HG03354 (cell line): Measurements from ENCODE around the gene SLIRP.
"Not testable (repeated sequence)": the region's sequence is repeated elsewhere in the genome, so short reads cannot be mapped to it uniquely, and the experiment has no call there.

Source experiments
- ATAC-seq: cut with Tn5 transposase; IDR thresholded peaks from one replicate; pipeline ENCODE4 v1.9.1; 2021; ENCODE audit warnings: mild to moderate bottlenecking; ENCODE audit not compliant: unreplicated experiment, poor library complexity, severe bottlenecking

Gene SLIRP

DNA sequence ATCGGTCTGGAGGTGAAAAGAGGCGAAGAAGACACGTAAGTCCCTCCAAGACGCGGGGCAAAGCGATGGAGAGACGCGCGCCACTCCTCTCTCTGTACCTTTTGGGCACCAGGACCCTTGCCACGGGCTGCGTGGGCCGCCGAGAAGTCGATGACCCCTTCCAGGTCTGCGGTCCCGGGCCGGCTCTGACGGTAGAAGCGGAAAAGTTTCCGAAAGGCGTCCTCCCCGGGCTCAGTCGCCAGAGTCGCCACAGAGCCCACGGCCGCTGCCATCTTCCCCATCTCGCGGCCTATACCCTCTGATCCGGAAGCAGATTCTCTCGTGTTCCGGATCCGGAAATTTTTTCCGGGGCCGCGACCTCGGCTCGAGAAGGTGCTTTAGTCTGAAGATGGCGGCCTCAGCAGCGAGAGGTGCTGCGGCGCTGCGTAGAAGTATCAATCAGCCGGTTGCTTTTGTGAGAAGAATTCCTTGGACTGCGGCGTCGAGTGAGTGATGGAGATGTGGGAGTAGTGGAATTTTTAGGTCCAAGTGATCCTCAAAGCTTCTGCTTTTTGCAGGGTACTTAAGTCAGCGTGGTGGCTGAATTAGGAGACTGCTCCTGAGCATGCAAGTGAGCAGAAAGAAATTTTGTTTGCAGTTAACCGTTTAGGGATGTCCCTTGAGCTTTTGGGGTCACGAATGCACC lies at the start of gene SLIRP, which contains the start of gene ALKBH1:
SLIRP (plus strand) TSS at position 380 of the 685 bp plus-strand sequence; CDS start at position 389, 9 bp downstream.
ALKBH1 (minus strand) TSS at position 300 of the 685 bp plus-strand sequence; CDS start at position 281, 19 bp downstream.
- ATAC-seq: peak; percentile 99

DNA sequence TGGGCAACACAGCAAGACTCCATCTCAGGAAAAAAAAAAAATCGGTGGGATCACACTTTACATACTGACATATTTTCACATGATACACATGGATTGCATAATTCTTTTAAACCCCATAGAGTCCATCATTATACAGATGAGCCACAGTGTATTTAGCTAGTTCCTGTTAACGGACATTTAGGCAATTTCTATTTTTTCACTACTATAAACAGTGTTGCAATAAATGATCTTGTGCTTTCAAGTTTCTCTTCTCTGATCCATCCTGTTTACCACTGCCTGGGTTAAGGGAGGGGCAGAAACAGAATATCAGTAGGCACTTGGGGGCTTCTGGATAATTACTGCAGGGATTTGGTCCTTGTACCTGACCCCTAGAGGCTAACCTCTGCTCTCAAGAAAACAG lies 48.1 kb upstream of the SLIRP start:
- no peak for ATAC-seq

DNA sequence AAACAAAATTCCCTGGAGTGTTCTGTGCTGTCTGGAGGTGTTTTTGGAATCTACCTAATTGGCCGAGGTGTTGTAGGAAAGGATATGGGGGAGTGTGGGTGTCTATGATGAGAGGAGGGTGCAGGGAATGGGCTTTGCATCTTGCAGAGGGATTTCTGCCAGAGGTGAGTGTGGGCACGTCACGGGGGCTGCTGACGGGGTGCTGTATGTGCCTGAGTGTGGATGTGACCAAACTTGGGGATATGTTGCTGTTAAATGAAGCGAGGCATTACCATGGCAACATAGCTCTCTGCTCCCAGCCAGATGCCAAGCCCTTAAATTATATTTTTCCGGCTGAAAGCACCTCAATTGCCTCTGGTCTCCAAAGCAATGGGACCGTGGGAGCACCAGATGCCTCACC lies 47.1 kb upstream of the SLIRP start:
- ATAC-seq: no peak

DNA sequence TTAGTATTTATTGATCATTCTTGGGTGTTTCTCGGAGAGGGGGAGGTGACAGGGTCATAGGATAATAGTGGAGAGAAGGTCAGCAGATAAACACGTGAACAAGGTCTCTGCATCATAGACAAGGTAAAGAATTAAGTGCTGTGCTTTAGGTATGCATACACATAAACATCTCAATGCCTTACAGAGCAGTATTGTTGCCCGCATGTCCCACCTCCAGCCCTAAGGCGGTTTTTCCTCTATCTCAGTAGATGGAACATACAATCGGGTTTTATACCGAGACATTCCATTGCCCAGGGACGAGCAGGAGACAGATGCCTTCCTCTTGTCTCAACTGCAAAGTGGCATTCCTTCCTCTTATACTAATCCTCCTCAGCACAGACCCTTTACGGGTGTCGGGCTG lies 46.3 kb upstream of the SLIRP start:
- not testable (repeated sequence) for ATAC-seq

DNA sequence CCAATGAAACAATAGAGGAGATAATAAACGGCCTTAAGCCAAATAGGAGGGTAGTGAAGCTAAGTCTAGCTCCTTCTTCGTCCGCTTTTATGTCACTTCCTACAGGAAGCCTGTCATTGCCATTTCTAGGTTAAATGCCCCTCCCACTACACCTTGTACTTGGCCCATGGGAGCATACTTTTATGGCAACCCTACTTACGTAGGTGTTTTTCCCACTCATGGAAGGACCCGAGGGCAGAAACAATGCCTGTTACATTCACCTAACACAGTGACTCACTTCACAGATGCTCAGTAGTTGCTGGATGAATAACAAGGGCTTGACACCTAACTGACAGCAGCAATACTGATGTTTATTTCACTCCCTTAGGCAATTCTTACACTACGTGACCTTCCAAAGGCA lies 44.6 kb upstream of the SLIRP start:
- no peak for ATAC-seq

DNA sequence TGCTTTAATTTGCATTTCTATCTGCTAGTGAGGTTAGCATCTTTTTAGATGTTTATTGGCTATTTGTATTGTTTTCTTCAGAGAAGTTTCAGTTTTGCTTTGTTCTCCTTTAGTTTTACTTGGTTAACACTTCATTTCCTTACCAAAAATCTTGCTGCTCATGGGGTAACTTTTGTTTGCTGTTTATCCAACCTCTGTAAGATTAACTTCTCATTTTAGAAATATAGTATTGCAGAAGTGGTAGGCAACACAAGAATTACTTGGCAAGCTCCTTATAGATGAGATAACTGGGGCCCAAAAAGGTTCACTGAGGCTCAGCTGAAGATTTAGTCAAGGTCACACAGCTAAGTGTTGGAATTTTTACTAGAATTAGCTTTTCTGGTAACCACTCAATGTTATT lies 40.6 kb upstream of the SLIRP start:
- no peak for ATAC-seq

DNA sequence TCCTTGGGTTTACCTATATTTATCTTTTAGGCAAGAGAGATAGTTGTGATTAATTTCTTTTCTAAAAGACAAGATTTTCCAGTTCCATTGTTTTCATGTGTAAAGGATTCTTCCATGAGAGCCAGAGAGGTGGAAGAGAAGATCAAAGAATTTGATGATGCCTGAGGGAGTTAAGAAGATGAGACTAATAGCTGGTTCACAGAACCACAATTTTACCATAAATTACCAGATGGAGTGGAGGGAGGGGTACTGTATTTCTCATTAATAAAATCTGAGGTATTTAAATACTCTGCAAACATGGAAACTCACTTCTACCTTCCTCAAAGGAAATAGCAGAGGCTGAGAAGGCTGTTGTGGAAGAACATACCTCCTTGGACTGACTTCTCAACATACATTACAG lies 34.7 kb upstream of the SLIRP start:
- no peak for ATAC-seq

DNA sequence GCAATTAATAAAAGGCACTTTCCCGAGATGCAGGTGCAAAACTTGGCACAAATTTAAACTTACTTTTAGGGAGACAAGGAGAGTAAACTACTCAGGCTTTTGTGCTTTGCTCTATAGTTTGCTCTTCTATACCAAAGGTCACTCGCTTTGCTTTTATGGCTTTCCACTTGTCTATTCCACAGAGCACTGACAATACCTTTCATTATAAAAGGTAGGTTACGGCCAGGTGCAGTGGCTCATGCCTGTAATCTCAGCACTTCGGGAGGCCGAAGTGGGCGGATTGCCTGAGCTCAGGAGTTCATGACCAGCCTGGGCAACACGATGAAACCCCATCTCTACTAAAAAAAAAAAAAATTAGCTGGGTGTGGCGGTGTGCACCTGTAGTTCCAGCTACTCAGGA lies 33.0 kb upstream of the SLIRP start:
- ATAC-seq: no peak

DNA sequence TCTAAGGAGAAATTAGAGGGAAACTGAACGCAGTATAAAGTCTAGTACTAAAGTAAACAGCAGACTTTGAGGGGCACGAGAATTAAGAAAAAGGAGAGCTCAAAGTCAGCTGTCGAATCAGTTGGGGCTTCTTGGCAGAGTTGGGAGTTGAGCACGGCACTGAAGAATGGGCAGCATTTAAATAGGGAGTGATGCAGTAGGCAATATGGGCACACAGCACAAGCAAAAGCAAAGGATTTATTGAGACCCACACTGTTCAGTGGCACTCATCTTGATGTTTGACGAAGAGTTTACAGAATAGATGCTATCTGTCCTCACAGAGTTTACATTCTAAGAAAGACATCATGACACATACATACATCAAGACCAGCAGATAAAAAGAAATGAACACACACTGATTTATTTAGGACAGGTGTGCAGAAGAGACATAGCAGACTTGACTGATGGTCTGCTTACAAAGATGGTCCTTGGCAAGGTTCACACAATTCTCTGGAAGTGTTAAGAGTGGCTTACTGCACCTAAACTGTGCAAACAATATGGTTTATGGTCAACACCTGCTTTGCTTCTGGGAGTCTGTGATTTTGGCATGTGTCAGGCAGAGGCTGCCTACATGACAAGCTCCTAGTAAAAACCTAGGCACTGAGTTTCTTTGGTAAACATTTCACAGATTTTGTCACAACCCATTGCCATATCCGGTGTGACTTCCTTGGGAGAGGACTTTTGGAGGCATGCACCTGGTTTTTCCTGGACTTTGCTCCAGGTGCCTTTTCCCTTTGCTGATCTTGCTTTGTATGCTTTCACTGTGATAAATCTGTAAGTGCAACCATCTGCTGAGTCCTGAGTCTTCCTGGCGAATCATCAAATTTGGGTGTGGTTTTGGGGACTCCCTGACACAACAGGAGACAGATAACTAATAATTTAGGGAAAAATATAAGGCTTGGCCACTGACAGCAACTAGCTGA lies 26.4 kb upstream of the SLIRP start:
- no peak for ATAC-seq

DNA sequence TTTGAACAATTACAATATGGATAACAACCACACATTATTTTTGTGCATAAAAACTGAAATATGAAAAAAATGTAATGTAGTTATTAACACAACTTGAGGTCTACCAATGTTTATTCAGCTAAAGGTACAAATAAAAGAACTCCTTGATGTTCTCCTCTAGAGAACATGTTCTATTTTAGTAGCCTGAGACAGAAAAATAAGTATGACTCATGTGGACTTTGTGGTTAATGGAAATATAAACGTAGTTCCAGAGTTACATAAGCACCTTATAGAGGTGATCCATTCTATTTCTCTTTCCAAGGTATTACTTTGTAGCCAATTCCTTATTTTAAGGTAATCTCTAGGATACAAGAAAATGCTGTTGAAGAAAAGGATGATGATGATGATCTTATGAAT lies 25.7 kb upstream of the SLIRP start:
- ATAC-seq: no peak

DNA sequence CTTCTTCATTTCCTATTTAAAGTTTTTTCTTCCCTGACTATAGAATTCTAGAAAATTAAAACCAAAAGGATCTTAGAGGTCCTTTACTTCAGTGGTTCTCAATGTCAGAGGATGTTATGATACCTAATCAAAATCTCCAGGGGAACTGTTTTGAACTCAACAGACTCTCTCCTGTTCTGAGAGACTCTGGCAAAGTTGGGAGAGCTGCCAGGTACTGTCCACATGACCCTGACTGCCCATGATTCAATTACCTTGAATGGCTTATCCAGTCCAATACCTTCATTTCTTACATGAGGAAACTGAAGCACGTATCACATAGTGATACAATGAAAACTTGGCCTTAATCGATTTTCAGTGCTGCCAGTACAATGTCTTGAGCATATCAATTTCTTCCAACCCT lies 16.6 kb upstream of the SLIRP start:
- no peak for ATAC-seq

DNA sequence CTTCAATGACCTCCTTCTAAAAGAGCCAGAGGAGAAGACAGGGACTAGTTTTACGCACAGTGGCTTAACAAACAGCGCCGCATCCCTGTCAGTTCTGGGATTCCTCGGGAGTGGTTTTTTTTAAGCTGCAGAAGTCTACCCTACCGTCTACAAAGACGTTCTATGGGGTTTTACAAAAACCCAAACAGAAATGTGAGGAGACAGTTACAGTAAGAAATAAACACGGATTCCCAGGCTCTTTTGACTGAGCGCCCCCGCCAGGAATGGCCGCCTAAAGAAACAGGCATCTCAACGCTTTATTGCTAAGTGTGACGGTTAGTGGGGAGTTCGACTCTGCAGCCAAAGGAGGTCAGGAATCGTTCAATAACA lies 564 bp upstream of the SLIRP start:
- ATAC-seq: peak; percentile 28

DNA sequence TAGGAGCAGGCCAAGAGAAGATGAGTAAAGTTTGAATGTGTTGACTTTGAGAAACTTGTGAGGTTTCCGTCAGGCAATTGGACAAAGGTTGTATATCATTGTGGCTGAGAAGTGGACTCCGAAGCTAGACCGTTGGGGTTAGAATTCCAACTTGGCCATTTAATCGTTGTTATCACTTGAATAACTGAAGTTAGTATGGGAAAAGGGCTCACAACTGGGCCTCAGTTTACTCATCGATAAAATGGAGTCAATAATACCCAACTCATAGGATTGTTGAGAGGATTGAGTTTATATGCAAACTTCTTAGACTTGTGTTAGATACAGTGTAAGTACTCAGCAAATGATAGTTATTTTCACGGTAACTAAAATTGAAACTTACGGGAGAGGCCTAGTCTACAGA lies 846 bp downstream of the SLIRP start:
- no peak for ATAC-seq

DNA sequence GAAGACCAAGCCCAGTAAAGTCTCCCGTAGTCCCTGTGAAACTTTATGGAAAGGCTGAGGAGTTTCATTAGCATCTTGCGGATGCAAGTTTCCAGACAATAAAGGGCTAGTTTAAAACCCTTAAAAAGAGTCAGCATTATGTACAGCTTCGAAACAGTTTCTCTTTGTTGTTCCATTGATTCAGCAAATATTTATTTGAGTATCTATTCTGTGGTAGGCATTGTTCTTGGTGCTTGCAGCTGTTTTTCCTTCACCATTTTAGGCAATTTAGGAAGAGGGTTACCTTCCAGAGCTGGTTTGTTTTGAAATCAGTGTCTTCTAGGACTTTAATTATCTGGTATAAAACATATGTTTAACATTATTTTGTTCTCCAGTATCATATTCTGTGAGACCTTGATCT lies 1.5 kb downstream of the SLIRP start:
- ATAC-seq: no peak

DNA sequence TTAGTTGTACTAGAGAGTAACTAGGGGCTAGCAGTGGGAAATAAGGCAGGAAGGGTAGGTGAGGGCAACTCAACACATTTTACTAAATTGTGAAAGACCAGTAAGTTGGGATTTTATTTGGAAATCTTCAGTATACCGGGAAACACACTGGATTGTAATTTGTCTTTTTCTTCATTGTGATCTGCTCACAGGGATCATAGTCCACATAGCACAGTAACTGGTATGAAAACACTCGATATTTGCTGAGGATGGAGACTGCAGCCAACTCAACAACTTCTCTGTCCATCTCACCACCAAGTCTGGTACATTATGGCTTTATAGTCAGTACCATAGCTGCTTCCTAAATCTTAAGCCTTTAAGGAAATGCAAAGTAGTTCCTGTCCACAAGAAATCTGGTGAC lies 2.5 kb downstream of the SLIRP start:
- no peak for ATAC-seq

DNA sequence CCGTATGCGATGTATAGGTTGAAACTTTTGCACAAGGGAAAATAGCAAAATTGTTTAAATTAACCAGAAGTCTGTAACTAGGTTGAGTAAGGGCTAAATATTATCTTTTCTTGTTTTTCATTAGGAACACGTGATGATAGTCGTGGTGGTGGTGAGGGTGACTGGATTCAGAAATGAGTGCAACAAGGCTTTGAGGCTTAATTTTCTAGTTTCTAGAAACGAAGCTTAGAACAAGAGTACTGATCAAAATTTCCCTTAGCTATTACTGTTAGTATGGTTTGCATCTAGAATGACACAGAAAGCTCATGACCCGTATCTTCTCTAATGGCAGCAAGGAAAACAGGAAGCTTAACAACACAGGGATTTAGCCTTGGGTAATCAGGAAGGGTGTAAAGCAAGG lies 7.0 kb downstream of the SLIRP start:
- no peak for ATAC-seq

DNA sequence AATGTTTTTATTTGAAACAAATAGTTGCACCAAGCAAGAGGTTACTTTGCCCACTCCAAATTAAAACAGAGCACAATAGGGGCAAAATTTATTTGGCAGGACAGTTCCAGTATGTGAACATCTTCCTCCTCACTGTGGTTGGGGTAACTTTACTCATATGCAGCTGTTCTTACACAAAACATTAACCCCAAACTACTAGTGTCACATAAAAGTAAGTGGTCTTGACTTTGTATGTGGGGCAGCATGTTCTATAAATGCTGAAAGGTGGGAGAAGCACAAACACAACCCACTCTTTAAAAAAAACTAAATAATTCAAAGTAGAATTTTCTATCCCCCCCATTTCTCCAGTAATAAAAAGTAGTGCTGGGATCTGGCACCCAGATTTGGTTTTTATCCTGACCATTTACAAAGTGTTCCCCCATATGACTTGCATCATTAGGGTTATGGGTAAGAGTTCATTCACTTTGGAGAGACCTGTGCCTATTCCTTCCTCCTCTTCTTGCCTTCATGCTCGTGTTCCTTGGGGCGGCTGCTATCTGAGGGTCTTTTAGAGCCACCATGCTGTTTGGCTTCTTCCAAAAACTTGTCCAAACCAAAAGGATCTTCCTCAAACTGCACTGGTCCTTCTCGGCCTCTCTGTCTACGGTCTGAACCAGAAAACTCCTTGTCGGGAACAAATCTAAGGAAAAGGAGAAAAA lies 9.9 kb downstream of the SLIRP start:
- ATAC-seq: no peak

DNA sequence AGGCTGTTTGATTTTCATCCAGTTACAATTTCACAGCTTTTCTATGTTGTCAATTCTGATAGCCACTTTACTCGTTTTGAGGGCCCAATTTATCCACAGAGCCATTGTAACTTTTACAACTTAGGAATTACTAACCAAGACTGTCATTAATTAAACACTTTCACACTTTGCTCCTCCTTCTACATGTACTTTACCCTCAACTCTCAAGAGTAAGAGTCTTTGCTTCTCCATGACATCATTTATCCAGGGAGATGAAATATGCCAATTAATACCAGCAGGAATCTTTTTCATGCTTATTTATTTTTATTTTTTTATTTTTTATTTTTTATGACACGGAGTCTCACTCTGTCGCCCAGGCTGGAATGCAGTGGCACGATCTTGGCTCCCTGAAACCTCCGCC lies 13.5 kb downstream of the SLIRP start:
- no peak for ATAC-seq

DNA sequence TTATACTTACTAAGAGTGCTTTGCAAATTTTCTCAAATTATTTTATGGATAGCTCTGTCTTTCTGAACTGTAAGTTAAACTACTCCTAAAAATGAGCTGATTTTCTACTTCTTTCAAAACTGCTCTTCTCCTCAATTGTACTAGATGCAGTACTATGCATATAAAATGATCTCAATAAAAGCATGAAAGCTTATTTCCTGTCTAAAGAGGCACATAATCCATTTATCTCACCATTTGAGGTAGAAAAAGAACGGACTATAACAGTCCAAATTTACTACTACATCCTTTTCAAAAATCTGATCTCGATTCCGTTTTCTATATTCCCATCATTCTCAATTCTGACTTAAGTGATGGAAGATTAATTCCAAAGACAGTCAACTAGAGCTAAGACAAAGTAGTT lies 14.4 kb downstream of the SLIRP start:
- ATAC-seq: no peak

DNA sequence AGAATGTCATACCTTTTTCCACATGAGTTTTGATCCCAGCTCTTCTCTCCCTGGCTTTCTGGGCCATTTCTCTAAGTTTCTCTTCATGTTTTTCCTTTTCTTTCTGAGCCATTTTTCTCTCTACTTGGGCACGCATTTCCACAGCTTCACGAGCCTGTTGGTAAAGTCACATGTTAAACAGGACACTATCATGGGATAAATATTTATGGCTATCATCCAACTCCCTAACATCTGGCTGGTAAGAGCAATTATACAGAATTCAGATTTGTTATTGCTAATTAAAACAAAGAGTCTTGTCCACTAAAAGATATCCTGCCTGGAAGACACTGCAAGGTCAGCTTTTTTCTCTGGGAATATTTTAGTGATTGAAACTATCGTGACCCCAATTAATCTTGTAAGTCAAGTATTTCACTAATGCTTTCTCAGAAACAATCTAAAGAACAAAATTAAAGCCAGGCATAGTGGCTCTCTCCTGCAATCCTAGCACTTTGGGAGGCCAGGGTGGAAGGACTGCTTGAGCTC lies 23.1 kb downstream of the SLIRP start:
- ATAC-seq: no peak
